ENCODE measurements around the gene MUC15.
"Not testable (repeated sequence)": the region's sequence is repeated elsewhere in the genome, so short reads cannot be mapped to it uniquely, and the experiment has no call there.

MUC15 gene

DNA sequence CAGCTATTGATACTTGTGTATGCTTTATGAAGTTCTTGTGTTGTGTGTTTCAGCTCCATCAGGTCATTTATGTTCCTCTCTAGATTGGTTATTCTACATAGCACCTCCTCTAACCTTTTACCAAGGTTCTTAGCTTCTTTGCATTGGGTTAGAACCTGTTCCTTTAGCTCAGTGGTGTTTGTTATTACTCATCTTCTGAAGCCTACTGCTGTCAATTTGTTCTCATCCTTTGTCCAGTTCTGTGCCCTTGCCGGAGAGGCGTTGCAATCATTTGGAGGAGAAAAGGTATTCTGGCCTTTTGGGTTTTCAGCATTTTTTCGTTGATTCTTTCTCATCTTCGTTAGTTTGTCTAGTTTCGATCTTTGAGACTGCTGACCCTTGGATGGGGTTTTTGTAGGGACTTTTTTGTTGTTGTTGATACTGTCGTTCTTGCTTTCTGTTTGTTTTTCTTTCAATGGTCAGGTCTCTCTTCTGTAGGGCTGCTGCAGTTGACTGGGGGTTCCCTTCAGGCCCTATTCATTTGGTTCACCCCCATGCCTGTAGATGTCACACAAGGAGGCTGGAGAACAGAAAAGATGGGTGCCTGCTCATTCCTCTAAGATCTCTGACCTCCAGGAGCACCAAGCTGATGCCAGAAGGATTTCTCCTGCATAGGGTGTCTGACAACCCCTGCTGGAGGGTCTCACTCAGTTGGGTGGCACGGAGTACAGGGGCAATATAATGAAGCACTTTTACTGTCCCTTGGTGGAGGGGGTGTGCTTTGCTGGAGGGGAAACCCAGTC, 35.9 kb upstream of the MUC15 start:
- POLR2A ChIA-PET: no interaction called here
- CTCF ChIA-PET: no interaction called here
- TF ChIP-seq, protein P1, sequence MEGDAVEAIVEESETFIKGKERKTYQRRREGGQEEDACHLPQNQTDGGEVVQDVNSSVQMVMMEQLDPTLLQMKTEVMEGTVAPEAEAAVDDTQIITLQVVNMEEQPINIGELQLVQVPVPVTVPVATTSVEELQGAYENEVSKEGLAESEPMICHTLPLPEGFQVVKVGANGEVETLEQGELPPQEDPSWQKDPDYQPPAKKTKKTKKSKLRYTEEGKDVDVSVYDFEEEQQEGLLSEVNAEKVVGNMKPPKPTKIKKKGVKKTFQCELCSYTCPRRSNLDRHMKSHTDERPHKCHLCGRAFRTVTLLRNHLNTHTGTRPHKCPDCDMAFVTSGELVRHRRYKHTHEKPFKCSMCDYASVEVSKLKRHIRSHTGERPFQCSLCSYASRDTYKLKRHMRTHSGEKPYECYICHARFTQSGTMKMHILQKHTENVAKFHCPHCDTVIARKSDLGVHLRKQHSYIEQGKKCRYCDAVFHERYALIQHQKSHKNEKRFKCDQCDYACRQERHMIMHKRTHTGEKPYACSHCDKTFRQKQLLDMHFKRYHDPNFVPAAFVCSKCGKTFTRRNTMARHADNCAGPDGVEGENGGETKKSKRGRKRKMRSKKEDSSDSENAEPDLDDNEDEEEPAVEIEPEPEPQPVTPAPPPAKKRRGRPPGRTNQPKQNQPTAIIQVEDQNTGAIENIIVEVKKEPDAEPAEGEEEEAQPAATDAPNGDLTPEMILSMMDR (IDR thresholded peaks at IDR 0.05; ENCODE audit: control extremely low read depth, extremely low read depth, low read depth, missing control alignments): no peak
- no peak for DNase-seq (ENCODE audit: extremely low spot score)

DNA sequence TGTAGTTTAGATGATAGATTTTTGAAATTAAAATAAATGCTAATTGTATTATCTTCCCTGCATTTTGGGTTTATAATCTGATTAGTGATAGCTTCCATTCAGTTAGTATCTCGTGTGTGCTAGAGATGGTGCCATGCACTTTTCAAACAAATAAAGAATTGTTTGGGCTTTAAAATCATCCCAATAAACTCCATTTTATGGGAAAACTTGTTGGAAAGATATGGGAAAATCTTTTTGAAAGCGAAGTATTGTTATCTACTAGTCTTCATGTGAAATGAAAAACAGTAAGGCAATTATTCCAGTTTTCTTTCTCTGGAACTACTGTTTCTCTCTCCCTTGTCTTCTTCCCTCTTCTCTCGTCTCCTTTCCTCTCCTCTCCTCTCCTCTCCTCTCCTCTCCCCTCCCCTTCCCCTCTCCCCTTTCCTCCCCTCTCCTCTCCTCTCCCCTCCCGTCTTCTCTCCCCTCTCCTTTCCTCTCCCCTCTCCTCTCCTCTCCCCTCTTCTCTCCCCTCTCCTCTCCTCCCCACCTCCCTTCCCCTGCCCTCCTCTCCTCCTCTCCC, 27.9 kb upstream of the MUC15 start:
- POLR2A ChIA-PET: no interaction called here
- TF ChIP-seq, protein P1 (IDR thresholded peaks at IDR 0.05; ENCODE audit: control extremely low read depth, extremely low read depth, low read depth, missing control alignments): no peak
- no peak for DNase-seq (ENCODE audit: extremely low spot score)
- CTCF ChIA-PET: no interaction called here

DNA sequence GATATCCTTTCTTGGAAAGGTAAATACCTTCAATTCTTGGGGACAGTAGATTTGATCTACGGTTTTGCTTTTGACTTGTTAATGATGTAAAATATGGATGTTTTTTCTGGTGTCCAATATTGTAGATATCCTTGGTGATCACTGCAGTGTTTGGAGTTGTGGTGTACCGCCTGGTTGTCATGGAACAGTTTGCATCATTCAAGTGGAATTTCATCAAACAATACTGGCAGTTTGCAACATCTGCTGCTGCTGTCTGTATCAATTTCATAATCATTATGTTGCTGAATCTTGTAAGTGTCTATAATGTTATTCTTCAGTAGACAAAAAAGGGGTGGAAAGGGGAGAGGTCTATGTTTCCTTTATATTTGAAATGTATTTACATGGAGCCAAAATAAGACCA, 27.4 kb upstream of the MUC15 start:
- CTCF ChIA-PET: no interaction called here
- POLR2A ChIA-PET: no interaction called here
- DNase-seq (ENCODE audit: extremely low spot score): no peak
- TF ChIP-seq, protein P1 (IDR thresholded peaks at IDR 0.05; ENCODE audit: control extremely low read depth, extremely low read depth, low read depth, missing control alignments): no peak

DNA sequence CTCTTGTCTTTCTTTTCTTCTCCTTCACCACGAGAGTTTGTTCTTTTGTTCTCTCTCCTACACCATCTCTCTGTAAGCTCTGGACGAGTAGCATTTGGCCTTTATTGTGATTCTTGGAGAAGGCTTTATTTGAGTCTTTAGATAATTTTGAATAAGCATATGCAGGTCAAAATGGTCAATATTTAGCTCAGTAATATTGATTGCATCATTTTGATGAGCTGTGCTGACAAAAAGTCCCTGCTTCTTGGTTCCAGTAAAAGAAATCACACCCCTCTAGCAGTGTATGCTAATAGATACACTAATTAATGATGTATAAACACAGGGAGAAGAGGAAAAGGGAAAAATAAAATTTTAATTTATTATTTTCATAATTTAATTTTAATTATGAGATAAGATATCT, 25.8 kb upstream of the MUC15 start:
- POLR2A ChIA-PET: no interaction called here
- no peak for DNase-seq (ENCODE audit: extremely low spot score)
- CTCF ChIA-PET: interaction anchor here (0.9 kb wide), 1 partner anchor 10 kb away, joined by 3 read pairs; no protein-coding TSS in a partner anchor
- TF ChIP-seq, protein P1 (IDR thresholded peaks at IDR 0.05; ENCODE audit: control extremely low read depth, extremely low read depth, low read depth, missing control alignments): no peak

DNA sequence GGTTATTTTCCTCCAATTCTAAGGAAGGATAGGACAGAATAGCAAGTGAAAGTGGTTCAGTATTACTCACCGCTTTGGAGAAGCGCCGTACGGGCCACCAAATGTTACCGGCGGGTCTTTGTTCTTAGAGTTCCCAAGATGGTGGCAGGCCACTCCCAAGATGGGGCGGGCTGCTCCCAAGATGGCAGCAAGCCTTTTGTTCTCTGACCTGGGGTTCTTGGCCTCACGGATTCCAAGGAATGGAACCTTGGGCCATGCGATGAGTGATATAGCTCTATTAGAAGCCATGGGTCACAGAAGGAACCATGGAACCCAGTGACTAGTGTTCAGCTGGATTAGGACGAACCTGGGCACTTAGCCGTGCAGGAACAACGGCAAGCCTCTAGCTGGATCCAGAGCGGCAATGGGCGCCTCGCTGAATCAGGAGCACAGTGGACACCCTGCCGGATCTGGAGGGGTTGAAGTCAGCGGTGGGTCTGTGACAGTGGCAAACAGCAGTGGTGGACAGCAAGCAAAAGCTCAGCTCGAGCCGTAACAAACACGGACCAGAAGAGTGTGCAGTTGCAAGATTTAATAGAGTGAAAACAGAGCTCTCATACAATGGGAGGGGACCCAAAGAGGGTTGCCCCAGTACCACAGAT, 25.1 kb upstream of the MUC15 start:
- POLR2A ChIA-PET; DNase-seq (ENCODE audit: extremely low spot score): not testable (repeated sequence)
- CTCF ChIA-PET: interaction anchor here (0.7 to 0.9 kb wide), 2 partner anchors 9 to 31 kb away, joined by 3 read pairs; no protein-coding TSS in a partner anchor

DNA sequence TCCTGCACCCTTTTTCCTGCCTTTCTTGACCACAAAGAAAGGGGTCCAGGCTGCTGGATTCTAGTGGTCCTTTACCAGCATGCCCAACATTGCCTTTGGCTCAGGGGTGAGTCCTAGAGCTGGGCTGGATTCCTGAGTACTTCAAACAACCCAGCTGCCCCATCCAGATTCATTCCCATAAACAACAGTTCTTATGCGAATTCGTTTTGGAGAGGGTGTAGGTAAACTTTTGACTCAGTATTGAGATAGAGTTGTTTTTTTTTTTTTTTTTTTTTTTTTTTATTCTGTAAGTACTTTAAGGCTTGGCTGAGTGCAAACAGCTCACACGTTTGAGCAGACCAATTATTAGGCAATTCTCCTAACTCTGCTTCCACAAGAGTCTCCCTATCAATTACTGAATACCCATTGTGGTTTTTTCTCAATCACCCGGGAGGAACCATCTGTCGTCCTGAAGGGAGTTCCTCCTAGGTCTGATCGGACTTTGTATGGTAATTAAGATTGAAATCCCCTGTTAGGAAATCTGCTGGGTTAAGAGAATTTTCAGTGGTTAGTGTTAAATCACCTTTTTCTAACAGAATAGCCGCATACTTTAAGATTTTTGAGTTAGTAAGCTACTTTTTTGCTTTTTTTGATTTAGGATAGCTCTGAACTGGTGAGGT, 23.3 kb upstream of the MUC15 start:
- POLR2A ChIA-PET; DNase-seq (ENCODE audit: extremely low spot score); CTCF ChIA-PET: not testable (repeated sequence)

DNA sequence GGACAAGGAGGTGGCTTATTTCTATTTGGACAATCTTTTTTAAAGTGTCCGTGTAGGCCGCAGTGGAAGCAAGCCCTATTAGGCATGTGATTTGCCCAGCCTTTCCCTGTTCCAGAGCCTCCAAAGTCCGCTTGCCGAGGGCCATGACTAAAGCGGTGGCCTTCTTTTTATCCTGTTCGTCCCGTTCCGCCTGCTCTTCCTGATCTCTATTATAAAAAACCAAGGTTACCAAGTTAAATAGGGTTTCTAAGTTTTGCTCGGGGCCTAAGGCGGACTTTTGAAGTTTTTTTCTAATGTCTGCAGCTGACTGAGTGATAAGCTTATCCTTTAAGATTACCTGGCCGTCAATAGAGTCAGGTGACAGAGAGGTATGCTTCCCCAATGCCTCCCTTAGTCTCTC, 21.6 kb upstream of the MUC15 start:
- DNase-seq (ENCODE audit: extremely low spot score): no peak
- TF ChIP-seq, protein P1 (IDR thresholded peaks at IDR 0.05; ENCODE audit: control extremely low read depth, extremely low read depth, low read depth, missing control alignments): no peak
- POLR2A ChIA-PET: no interaction called here
- CTCF ChIA-PET: no interaction called here

Data from GM10248 (cell line).